Mesenchymal stem cell (in vitro differentiated cells and primary cell): ENCODE results near the gene CASP5.
A peak's percentile ranks its signal among the peaks of the same experiment; 100 is the strongest.

Experiments used
- DNase-seq: peaks from one replicate; pipeline ENCODE4 v3.0.0-alpha.2; 2013
- H2AFZ ChIP-seq: one replicate; pipeline ENCODE4 v1.6.1; 2013; ENCODE audit warnings: low read depth, mild to moderate bottlenecking, control low read depth, inconsistent platforms, low read length, moderate library complexity
- H2AK5ac ChIP-seq: 2 replicates; pipeline ENCODE4 v1.6.1; 2013; ENCODE audit warnings: low read length, moderate library complexity, mild to moderate bottlenecking, inconsistent platforms; ENCODE audit not compliant: severe bottlenecking
- H2BK120ac ChIP-seq: one replicate; pipeline ENCODE4 v1.6.1; 2013; ENCODE audit warnings: low read depth, mild to moderate bottlenecking, inconsistent platforms, low read length, moderate library complexity
- H2BK12ac ChIP-seq, 2 experiments: one replicate each; pipeline ENCODE4 v1.6.1; 2013; ENCODE audit warnings: inconsistent platforms in 2 of 2, low read length in 2 of 2, mild to moderate bottlenecking in 2 of 2, moderate library complexity in 2 of 2, control low read depth in 1 of 2
- H2BK15ac ChIP-seq: one replicate; pipeline ENCODE4 v1.6.1; 2013; ENCODE audit warnings: mild to moderate bottlenecking, low read depth, inconsistent platforms; ENCODE audit not compliant: poor library complexity, severe bottlenecking
- H2BK5ac ChIP-seq: 2 replicates; pipeline ENCODE4 v1.6.1; 2013; ENCODE audit warnings: low read depth, mild to moderate bottlenecking, low read length, control low read depth, inconsistent platforms; ENCODE audit not compliant: poor library complexity, severe bottlenecking
- H3K14ac ChIP-seq, 2 experiments: one replicate each; pipeline ENCODE4 v1.6.1; 2013; ENCODE audit warnings: inconsistent platforms in 2 of 2, low read length in 2 of 2, control low read depth in 1 of 2, mild to moderate bottlenecking in 1 of 2, moderate library complexity in 1 of 2
- H3K18ac ChIP-seq, 2 experiments: one replicate each; pipeline ENCODE4 v1.6.1; 2013; ENCODE audit warnings: inconsistent platforms in 2 of 2, low read length in 2 of 2, control low read depth in 1 of 2, low read depth in 1 of 2, mild to moderate bottlenecking in 1 of 2
- H3K23ac ChIP-seq, 2 experiments: one replicate each; pipeline ENCODE4 v1.6.1; 2013; ENCODE audit warnings: inconsistent platforms in 2 of 2, low read length in 2 of 2, mild to moderate bottlenecking in 2 of 2, moderate library complexity in 2 of 2, control low read depth in 1 of 2
- H3K27ac ChIP-seq: 2 replicates; pipeline ENCODE4 v1.5.1; 2013; ENCODE audit warnings: mild to moderate bottlenecking, moderate library complexity, low read length, control low read depth, inconsistent platforms; ENCODE audit not compliant: poor library complexity, severe bottlenecking
- H3K27me3 ChIP-seq, 2 experiments: 2 replicates each; pipeline versions ENCODE4 v1.6.1 to v1.7.0; 2013; ENCODE audit warnings: low read length in 2 of 2, mild to moderate bottlenecking in 2 of 2, moderate library complexity in 2 of 2, control low read depth in 1 of 2, inconsistent platforms in 1 of 2; ENCODE audit not compliant: control insufficient read depth in 1 of 2, insufficient read depth in 1 of 2
- H3K36me3 ChIP-seq, 2 experiments: 2 replicates each; pipeline versions ENCODE4 v1.6.1 to v1.7.0; 2013; ENCODE audit warnings: low read length in 2 of 2, control low read depth in 1 of 2, inconsistent platforms in 1 of 2, low read depth in 1 of 2, mild to moderate bottlenecking in 1 of 2; ENCODE audit not compliant: insufficient read depth in 2 of 2, control insufficient read depth in 1 of 2
- H3K4ac ChIP-seq, 2 experiments: one replicate each; pipeline ENCODE4 v1.6.1; 2013; ENCODE audit warnings: inconsistent platforms in 2 of 2, low read length in 2 of 2, mild to moderate bottlenecking in 2 of 2, moderate library complexity in 2 of 2, control low read depth in 1 of 2, low read depth in 1 of 2
- H3K4me1 ChIP-seq: 2 replicates; pipeline ENCODE4 v1.6.1; 2013; ENCODE audit warnings: low read depth, low read length, control low read depth; ENCODE audit not compliant: control insufficient read depth, insufficient read depth
- H3K4me2 ChIP-seq: 2 replicates; pipeline ENCODE4 v1.6.1; 2013; ENCODE audit warnings: low read length, mild to moderate bottlenecking, inconsistent platforms; ENCODE audit not compliant: poor library complexity, severe bottlenecking
- H3K4me3 ChIP-seq, 2 experiments: 2 replicates each; pipeline versions ENCODE4 v1.5.1 to v1.7.0; 2013; ENCODE audit warnings: low read length in 2 of 2, mild to moderate bottlenecking in 2 of 2, control low read depth in 1 of 2, low read depth in 1 of 2; ENCODE audit not compliant: insufficient read depth in 1 of 2
- H3K79me1 ChIP-seq: replicated peaks from 2 replicates; pipeline ENCODE4 v1.6.1; 2013; ENCODE audit warnings: mild to moderate bottlenecking, control low read depth, low read length, inconsistent platforms; ENCODE audit not compliant: poor library complexity, severe bottlenecking
- H3K9ac ChIP-seq: 2 replicates; pipeline ENCODE4 v1.7.0; 2013; ENCODE audit warnings: mild to moderate bottlenecking, low read length, moderate library complexity
- H3K9me3 ChIP-seq: 2 replicates; pipeline ENCODE4 v1.7.0; 2013; ENCODE audit warnings: mild to moderate bottlenecking, low read length; ENCODE audit not compliant: control insufficient read depth
- H4K8ac ChIP-seq: one replicate; pipeline ENCODE4 v1.6.1; 2013; ENCODE audit warnings: inconsistent platforms, mild to moderate bottlenecking, low read length, moderate library complexity
- H4K91ac ChIP-seq: one replicate; pipeline ENCODE4 v1.6.1; 2013; ENCODE audit warnings: mild to moderate bottlenecking, low read length, inconsistent platforms
- WGBS: methylation state at CpG from one replicate; pipeline ENCODE4 v1.1.7; 2013; ENCODE audit warnings: mixed read lengths; 5-methylcytosine and 5-hydroxymethylcytosine counted together

CASP5 gene

DNA sequence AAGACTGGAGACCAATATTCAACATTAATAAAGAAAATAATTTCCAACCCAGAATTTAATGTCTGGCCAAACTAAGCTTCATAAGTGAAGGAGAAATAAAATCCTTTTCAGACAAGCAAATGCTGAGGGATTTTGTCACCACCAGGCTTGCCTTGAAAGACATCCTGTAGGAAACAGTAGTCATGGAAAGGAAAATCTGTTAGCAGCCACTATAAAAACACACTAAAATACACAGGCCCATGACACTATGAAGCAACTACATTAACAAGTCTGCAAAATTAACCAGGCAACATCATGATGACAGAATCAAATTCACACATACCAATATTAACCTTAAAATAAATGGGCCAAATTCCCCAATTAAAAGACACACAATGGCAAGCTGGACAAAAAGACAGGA is 52.2 kb downstream of the CASP5 start:
- no peak overlapping the region for H3K27ac ChIP-seq
- no peak overlapping the region for H2AFZ ChIP-seq
- peaks cover 2% of the 10 kb centered on the region for H3K79me1 ChIP-seq
- H3K4me3 ChIP-seq: no peak overlapping the region
- H3K9ac ChIP-seq: no peak overlapping the region
- H3K4me2 ChIP-seq: no peak overlapping the region
- DNase-seq: no peak
- H2BK120ac ChIP-seq: no peak overlapping the region
- no peak overlapping the region for H4K8ac ChIP-seq
- H3K14ac ChIP-seq: no peak overlapping the region
- H3K27me3 ChIP-seq: no peaks in the 10 kb centered on the region
- no peak overlapping the region for H3K23ac ChIP-seq
- peaks cover 25% of the 10 kb centered on the region for H3K9me3 ChIP-seq
- no peak overlapping the region for H4K91ac ChIP-seq
- no peak overlapping the region for H2BK15ac ChIP-seq
- H3K4ac ChIP-seq: no peak overlapping the region
- H2BK5ac ChIP-seq: no peak overlapping the region
- no peak overlapping the region for H2AK5ac ChIP-seq
- no peak overlapping the region for H3K18ac ChIP-seq
- no peak overlapping the region for H2BK12ac ChIP-seq
- peaks cover 4% of the 10 kb centered on the region for H3K4me1 ChIP-seq
- H3K36me3 ChIP-seq: no peaks in the 10 kb centered on the region

DNA sequence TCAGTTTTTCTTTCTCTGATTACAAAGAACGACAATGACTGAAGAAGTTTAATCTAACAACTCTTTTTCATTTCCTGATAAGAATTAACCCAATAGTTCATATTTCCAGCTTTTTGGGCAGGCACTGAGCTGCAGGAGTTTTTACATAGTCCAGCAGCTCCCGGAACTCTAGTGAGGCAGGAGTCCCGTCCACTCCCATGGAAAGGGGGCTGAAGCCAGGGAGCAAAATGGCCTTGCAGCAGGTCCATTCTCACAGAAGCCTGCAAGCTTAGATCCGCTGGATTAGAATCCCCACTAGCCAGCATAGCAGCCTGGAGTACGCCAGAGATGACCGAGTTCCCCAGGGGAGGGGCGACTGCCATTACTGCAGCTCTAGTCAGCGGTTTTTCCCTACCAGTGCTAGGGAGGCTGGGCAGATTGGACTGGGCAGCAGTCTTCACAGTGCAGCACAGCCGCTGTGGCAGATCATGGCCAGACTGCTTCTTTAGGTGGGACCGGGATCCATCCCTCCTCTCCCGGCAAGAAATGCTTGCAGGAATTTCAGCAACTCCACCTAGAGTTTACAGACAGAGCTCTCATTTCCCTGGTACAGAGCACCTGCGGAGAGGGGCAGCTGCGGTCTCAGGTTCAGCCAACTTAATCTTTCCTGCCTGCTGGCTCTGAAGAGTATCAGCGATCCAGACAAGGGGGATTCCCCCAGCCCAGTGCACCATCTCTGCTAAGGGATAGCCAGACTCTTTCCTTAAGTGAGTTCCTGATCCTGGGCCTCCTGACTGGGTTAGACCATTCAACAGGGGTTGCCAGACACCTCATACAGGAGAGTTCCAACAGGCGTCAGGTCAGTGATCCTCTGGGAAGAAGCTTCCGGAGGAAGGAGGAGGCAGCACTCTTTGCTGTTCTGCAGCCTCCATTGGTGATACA is 53.9 kb downstream of the CASP5 start:
- Histone ChIP-seq H2BK5ac (no peak overlapping the region), H3K18ac (peak overlapping the region; percentile 94 to 99), H3K14ac (peak overlapping the region; percentile 51 to 80), H3K36me3 (no peaks in the 10 kb centered on the region), H3K27ac (no peak overlapping the region), H3K9me3 (peaks cover 18% of the 10 kb centered on the region), H3K9ac (peak overlapping the region; percentile 96), H3K4ac (peak overlapping the region; percentile 99), H4K8ac (peak overlapping the region; percentile 99), H3K79me1 (peaks cover 3% of the 10 kb centered on the region), H4K91ac (peak overlapping the region; percentile 99), H3K4me3 (peak overlapping the region in 1 of 2 experiments; percentile 87), H2AFZ (peak overlapping the region; percentile 91), H3K4me2 (no peak overlapping the region), H2BK120ac (peak overlapping the region; percentile 100), H3K4me1 (peaks cover 4% of the 10 kb centered on the region), H2BK12ac (peak overlapping the region; percentile 97 to 100), H2AK5ac (peak overlapping the region; percentile 54), H3K27me3 (no peaks in the 10 kb centered on the region), H2BK15ac (peak overlapping the region; percentile 86), H3K23ac (no peak overlapping the region)
- DNase-seq: peak; percentile 32
- 76% methylated on average over 16 of the region's 16 CpGs for WGBS

DNA sequence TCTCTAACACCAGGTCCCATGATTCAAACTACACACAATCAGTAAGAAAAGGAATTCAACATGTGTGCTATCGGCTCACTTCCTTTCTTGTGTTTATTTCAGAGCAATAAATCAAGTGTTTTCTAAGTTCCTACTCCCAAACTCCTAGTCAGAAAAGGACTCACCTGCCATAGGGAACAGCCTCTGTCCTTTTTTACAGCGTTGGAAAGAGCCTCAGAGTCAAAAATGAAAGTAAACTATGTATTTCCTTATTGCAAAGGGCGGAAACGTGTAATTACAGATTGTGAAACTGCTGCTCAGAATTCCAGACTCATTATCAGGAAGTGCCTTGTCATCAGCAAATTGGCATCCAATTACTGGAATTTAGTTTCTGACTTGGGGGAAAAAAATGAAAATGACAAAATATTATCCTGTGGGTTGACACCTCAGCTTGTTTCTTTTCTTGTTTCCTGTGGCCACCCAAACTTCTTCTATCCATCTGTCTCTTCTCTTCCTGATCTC is 54.6 kb downstream of the CASP5 start, which contains the start of gene CASP4:
Gene CASP4 (minus strand): TSS at position 220 of the 501 bp plus-strand sequence. CDS start 49 bp downstream, at position 171.
- Histone ChIP-seq H3K4me3 (peak within 1 kb of the TSS in 1 of 2 experiments; percentile 87), H3K14ac (peak within 1 kb of the TSS; percentile 51 to 80), H3K4ac (peak within 1 kb of the TSS; percentile 99), H3K4me1 (peaks cover 4% of the 10 kb centered on the region), H2BK15ac (peak within 1 kb of the TSS; percentile 86), H3K27ac (no peak within 1 kb of the TSS), H2BK12ac (peak within 1 kb of the TSS; percentile 97 to 100), H3K9me3 (peaks cover 12% of the 10 kb centered on the region), H3K27me3 (no peaks in the 10 kb centered on the region), H4K91ac (peak within 1 kb of the TSS; percentile 99), H3K18ac (peak within 1 kb of the TSS; percentile 94 to 99), H2AK5ac (peak within 1 kb of the TSS; percentile 54), H3K4me2 (peak within 1 kb of the TSS; percentile 3), H2BK5ac (no peak within 1 kb of the TSS), H4K8ac (peak within 1 kb of the TSS; percentile 99), H3K79me1 (peaks cover 3% of the 10 kb centered on the region), H2AFZ (peak within 1 kb of the TSS; percentile 91), H3K36me3 (no peaks in the 10 kb centered on the region), H2BK120ac (peak within 1 kb of the TSS; percentile 100), H3K9ac (peak within 1 kb of the TSS; percentile 96), H3K23ac (no peak within 1 kb of the TSS)
- whole genome bisulfite sequencing: 5% methylated on average over 4 of the region's 4 CpGs
- DNase-seq: peak; percentile 91
